Hematopoietic multipotent progenitor cell treated with erythropoietin and hydrocortisone succinate and interleukin-3 and kit ligand, for 4 days (in vitro differentiated cells): ENCODE measurements around the gene WDR91.

ENCODE experiments used
- DNase-seq: peaks from one replicate; pipeline ENCODE4 v3.0.0-alpha.2; 2015

The WDR91 gene

GRCh38 chr7:135160098-135160857 lies 51.0 kb downstream of the WDR91 start:
- peak; percentile 91 for DNase-seq

GRCh38 chr7:135159359-135160085 lies 51.8 kb downstream of the WDR91 start:
- DNase-seq: no peak

GRCh38 chr7:135158874-135159273 lies 52.5 kb downstream of the WDR91 start:
- DNase-seq: no peak

GRCh38 chr7:135158141-135158655 lies 53.1 kb downstream of the WDR91 start:
- DNase-seq: no peak

- no peak for DNase-seq
Observed at GRCh38 chr7:135156290-135156689, 55.0 kb downstream of the WDR91 start.

- no peak for DNase-seq
Observed at GRCh38 chr7:135154734-135155133, 56.6 kb downstream of the WDR91 start.

- no peak for DNase-seq
Observed at GRCh38 chr7:135152442-135152841, 58.9 kb downstream of the WDR91 start.

- peak; percentile 27 for DNase-seq
Observed at GRCh38 chr7:135151533-135151932, 59.8 kb downstream of the WDR91 start.

- peak; percentile 23 for DNase-seq
Observed at GRCh38 chr7:135151132-135151531, 60.2 kb downstream of the WDR91 start.

- DNase-seq: no peak
Observed at GRCh38 chr7:135150072-135150782, 61.1 kb downstream of the WDR91 start.

- peak; percentile 76 for DNase-seq
Observed at GRCh38 chr7:135147899-135148721, 63.2 kb downstream of the WDR91 start, which contains the start of gene TMEM140. TSS of gene TMEM140 (plus strand) at chr7:135148072. CDS start at chr7:135164442, 16,370 bp downstream.

- peak; percentile 77 for DNase-seq
Observed at GRCh38 chr7:135147341-135147898, 63.9 kb downstream of the WDR91 start.

- no peak for DNase-seq
Observed at GRCh38 chr7:135143885-135144668, 67.2 kb downstream of the WDR91 start.
